HEK293 (cell line): ENCODE data around the gene C12orf54.
"Not testable (repeated sequence)": the region's sequence is repeated elsewhere in the genome, so short reads cannot be mapped to it uniquely, and the experiment has no call there.

Experiments used
- CTCF ChIA-PET: fragments of 350-600 bp; formaldehyde crosslinking; extraction: SDS; loops from one replicate; lab custom pipeline; 2021; ENCODE audit warnings: antibody characterized with exemption; lab: Yijun Ruan, JAX
- POLR2A ChIA-PET: fragments of 300-600 bp; formaldehyde crosslinking; extraction: SDS; loops from one replicate; lab custom pipeline; 2020; ENCODE audit warnings: antibody characterized with exemption, inconsistent platforms; lab: Yijun Ruan, JAX
- H3K27ac ChIP-seq: fragments of 200-500 bp; sonication (Bioruptor generic); 2 replicates; pipeline ENCODE4 v1.5.1; 2014; ENCODE audit warnings: low read depth, low read length, control low read depth, inconsistent platforms; ENCODE audit errors: extremely low read depth
- H3K36me3 ChIP-seq, 2 experiments: fragments of 200-500 bp in 1 of 2; sonication (Bioruptor generic) in 1 of 2; 1 replicate in 1 of 2; 2 replicates in 1 of 2; pipeline ENCODE4 v1.5.1; 2014 to 2017; ENCODE audit warnings: inconsistent platforms in 2 of 2, low read length in 2 of 2; ENCODE audit not compliant: control insufficient read depth in 2 of 2, insufficient read depth in 1 of 2
- H3K4me1 ChIP-seq: fragments of 200-500 bp; sonication (Bioruptor generic); 2 replicates; pipeline ENCODE4 v1.5.1; 2014; ENCODE audit warnings: mild to moderate bottlenecking, low read length, inconsistent platforms; ENCODE audit not compliant: control insufficient read depth, insufficient read depth
- H3K4me3 ChIP-seq: 2 replicates; pipeline ENCODE4 v1.5.1; 2011; ENCODE audit warnings: low read depth, mild to moderate bottlenecking, control low read depth, low read length, moderate library complexity
- H3K9me3 ChIP-seq: fragments of 200-500 bp; sonication (Bioruptor generic); 2 replicates; pipeline ENCODE4 v1.5.1; 2014; ENCODE audit warnings: low read depth, low read length, inconsistent platforms; ENCODE audit not compliant: control insufficient read depth, insufficient read depth
- GLI4 ChIP-seq: fragments of 450-650 bp; formaldehyde crosslinking; IDR thresholded peaks from 2 replicates; pipeline ENCODE4 v1.5.1; 2016; ENCODE audit warnings: missing biosample characterization, missing genetic modification characterization
- GLIS1 ChIP-seq: fragments of 450-650 bp; formaldehyde crosslinking; IDR thresholded peaks from 2 replicates; pipeline ENCODE4 v1.5.1; 2016; ENCODE audit warnings: missing biosample characterization, missing genetic modification characterization
- ZBTB7A ChIP-seq: fragments of 450-650 bp; formaldehyde crosslinking; IDR thresholded peaks from 2 replicates; pipeline ENCODE4 v1.5.1; 2016; ENCODE audit warnings: low read depth, missing biosample characterization, missing genetic modification characterization
- ZNF112 ChIP-seq: fragments of 450-650 bp; formaldehyde crosslinking; IDR thresholded peaks from 2 replicates; pipeline ENCODE4 v1.5.0; 2017; ENCODE audit warnings: missing biosample characterization, missing genetic modification characterization
- ZNF2 ChIP-seq: fragments of 450-650 bp; formaldehyde crosslinking; IDR thresholded peaks from 2 replicates; pipeline ENCODE4 v1.5.1; 2016; ENCODE audit warnings: missing biosample characterization, missing genetic modification characterization
- ZNF24 ChIP-seq: fragments of 450-650 bp; formaldehyde crosslinking; IDR thresholded peaks from 2 replicates; pipeline ENCODE4 v1.5.1; 2016; ENCODE audit warnings: missing biosample characterization, missing genetic modification characterization
- ZNF292 ChIP-seq: fragments of 450-650 bp; formaldehyde crosslinking; IDR thresholded peaks from 2 replicates; pipeline ENCODE4 v1.5.1; 2016; ENCODE audit warnings: low read depth, missing biosample characterization, missing genetic modification characterization, borderline replicate concordance
- ZNF521 ChIP-seq: fragments of 450-650 bp; formaldehyde crosslinking; IDR thresholded peaks from 2 replicates; pipeline ENCODE4 v1.5.1; 2017; ENCODE audit warnings: missing biosample characterization, mild to moderate bottlenecking, missing genetic modification characterization
- ZNF585B ChIP-seq: fragments of 450-650 bp; formaldehyde crosslinking; IDR thresholded peaks from 2 replicates; pipeline ENCODE4 v1.5.1; 2016; ENCODE audit warnings: missing biosample characterization, missing genetic modification characterization
- ZNF610 ChIP-seq: fragments of 450-650 bp; formaldehyde crosslinking; IDR thresholded peaks from 2 replicates; pipeline ENCODE4 v1.5.1; 2016; ENCODE audit warnings: missing biosample characterization, missing genetic modification characterization, borderline replicate concordance
- ZNF621 ChIP-seq: fragments of 450-650 bp; formaldehyde crosslinking; IDR thresholded peaks from 2 replicates; pipeline ENCODE4 v1.5.1; 2017; ENCODE audit warnings: missing biosample characterization, missing genetic modification characterization
- ZNF76 ChIP-seq: fragments of 450-650 bp; formaldehyde crosslinking; IDR thresholded peaks from 2 replicates; pipeline ENCODE4; 2016; ENCODE audit warnings: low read depth, missing biosample characterization, missing genetic modification characterization, borderline replicate concordance
- ZNF830 ChIP-seq: fragments of 450-650 bp; IDR thresholded peaks from 2 replicates; pipeline ENCODE4 v1.5.0; 2018; ENCODE audit warnings: missing biosample characterization, missing genetic modification characterization, low read depth, mild to moderate bottlenecking, moderate library complexity
- ZSCAN23 ChIP-seq: fragments of 450-650 bp; formaldehyde crosslinking; IDR thresholded peaks from 2 replicates; pipeline ENCODE4 v1.5.1; 2016; ENCODE audit warnings: missing biosample characterization, missing genetic modification characterization
- TF ChIP-seq, protein P1 (sequence below): fragments of 450-650 bp; formaldehyde crosslinking; conservative IDR thresholded peaks from 2 replicates; pipeline ENCODE4 v1.5.1; 2016; ENCODE audit warnings: low read depth, missing biosample characterization, missing genetic modification characterization
- TF ChIP-seq, protein P2 (sequence below): fragments of 450-650 bp; IDR thresholded peaks from 2 replicates; pipeline ENCODE4 v1.5.1; 2018; ENCODE audit warnings: missing biosample characterization, missing genetic modification characterization
- TF ChIP-seq, protein P3 (sequence below): fragments of 450-650 bp; formaldehyde crosslinking; IDR thresholded peaks from 2 replicates; pipeline ENCODE4 v1.5.1; 2017; ENCODE audit warnings: missing biosample characterization, missing genetic modification characterization
- TF ChIP-seq, protein P4 (sequence below): fragments of 450-650 bp; formaldehyde crosslinking; IDR thresholded peaks from 2 replicates; pipeline ENCODE4 v1.5.1; 2016; ENCODE audit warnings: missing biosample characterization, missing genetic modification characterization, borderline replicate concordance

Gene C12orf54

DNA sequence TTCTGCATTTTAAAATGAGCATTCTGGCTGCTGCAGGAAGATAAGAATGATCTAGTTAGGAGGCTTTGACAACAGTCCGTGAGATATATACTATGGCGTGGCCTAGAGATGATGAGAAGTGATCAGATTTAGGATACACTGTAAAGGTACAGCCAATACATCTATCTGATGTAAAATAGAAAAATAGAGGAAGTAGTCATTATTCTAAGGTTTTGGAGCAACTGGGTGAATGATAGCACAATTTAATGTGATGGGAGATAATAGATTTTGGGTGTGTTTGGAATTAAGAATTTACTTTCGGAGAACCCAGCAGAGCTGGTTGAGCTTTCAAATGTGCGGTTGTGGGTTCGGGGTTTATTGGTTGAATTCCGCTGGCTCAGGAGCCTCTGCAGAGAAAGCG, 10.0 kb upstream of the C12orf54 start, which contains the start of gene ANP32D (continued):
- TF ChIP-seq, protein P1, sequence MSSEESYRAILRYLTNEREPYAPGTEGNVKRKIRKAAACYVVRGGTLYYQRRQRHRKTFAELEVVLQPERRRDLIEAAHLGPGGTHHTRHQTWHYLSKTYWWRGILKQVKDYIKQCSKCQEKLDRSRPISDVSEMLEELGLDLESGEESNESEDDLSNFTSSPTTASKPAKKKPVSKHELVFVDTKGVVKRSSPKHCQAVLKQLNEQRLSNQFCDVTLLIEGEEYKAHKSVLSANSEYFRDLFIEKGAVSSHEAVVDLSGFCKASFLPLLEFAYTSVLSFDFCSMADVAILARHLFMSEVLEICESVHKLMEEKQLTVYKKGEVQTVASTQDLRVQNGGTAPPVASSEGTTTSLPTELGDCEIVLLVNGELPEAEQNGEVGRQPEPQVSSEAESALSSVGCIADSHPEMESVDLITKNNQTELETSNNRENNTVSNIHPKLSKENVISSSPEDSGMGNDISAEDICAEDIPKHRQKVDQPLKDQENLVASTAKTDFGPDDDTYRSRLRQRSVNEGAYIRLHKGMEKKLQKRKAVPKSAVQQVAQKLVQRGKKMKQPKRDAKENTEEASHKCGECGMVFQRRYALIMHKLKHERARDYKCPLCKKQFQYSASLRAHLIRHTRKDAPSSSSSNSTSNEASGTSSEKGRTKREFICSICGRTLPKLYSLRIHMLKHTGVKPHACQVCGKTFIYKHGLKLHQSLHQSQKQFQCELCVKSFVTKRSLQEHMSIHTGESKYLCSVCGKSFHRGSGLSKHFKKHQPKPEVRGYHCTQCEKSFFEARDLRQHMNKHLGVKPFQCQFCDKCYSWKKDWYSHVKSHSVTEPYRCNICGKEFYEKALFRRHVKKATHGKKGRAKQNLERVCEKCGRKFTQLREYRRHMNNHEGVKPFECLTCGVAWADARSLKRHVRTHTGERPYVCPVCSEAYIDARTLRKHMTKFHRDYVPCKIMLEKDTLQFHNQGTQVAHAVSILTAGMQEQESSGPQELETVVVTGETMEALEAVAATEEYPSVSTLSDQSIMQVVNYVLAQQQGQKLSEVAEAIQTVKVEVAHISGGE (tag by site-specific recombination): no peak
- TF ChIP-seq GLI4 (tag by site-specific recombination): no peak

DNA sequence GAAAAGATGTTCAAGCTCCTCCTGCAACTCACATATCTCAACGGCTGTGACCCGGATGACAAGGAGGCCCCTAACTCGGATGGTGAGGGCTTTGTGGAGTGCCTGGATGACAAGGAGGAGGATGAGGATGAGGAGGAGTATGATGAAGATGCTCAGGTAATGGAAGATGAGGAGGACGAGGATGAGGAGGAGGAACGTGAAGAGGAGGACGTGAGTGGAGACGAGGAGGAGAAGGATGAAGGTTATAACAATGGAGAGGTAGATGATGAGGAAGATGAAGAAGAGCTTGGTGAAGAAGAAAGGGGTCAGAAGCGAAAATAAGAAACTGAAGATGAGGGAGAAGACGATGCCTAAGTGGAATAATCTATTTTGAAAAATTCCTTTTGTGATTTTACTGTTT, 9.2 kb upstream of the C12orf54 start:
- POLR2A ChIA-PET: no interaction called here
- CTCF ChIA-PET: no interaction called here
- H3K9me3 ChIP-seq: no peaks in the 10 kb centered on the region
- no peak overlapping the region for H3K27ac ChIP-seq
- TF ChIP-seq, protein P2, sequence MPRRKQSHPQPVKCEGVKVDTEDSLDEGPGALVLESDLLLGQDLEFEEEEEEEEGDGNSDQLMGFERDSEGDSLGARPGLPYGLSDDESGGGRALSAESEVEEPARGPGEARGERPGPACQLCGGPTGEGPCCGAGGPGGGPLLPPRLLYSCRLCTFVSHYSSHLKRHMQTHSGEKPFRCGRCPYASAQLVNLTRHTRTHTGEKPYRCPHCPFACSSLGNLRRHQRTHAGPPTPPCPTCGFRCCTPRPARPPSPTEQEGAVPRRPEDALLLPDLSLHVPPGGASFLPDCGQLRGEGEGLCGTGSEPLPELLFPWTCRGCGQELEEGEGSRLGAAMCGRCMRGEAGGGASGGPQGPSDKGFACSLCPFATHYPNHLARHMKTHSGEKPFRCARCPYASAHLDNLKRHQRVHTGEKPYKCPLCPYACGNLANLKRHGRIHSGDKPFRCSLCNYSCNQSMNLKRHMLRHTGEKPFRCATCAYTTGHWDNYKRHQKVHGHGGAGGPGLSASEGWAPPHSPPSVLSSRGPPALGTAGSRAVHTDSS (tag by site-specific recombination): peak; percentile 90
- TF ChIP-seq GLIS1 (tag by site-specific recombination) (no peak), ZNF76 (no peak)
- no peak overlapping the region for H3K4me3 ChIP-seq
- H3K4me1 ChIP-seq: no peaks in the 10 kb centered on the region
- H3K36me3 ChIP-seq: no peaks in the 10 kb centered on the region

DNA sequence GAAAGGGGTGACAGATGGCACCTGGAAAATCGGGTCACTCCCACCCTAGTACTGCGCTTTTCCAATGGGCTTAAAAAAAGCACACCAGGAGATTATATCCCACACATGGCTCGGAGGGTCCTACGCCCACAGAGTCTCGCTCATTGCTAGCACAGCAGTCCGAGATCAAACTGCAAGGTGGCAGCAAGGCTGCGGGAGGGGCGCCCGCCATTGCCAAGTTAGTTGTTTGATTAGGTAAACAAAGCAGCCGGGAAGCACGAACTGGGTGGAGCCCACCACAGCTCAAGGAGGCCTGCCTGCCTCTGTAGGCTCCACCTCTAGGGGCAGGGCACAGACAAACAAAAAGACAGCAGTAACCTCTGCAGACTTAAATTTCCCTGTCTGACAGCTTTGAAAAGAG, 7.8 kb upstream of the C12orf54 start:
- H3K27ac ChIP-seq, H3K9me3 ChIP-seq, H3K36me3 ChIP-seq, POLR2A ChIA-PET, CTCF ChIA-PET, H3K4me1 ChIP-seq, H3K4me3 ChIP-seq: not testable (repeated sequence)

DNA sequence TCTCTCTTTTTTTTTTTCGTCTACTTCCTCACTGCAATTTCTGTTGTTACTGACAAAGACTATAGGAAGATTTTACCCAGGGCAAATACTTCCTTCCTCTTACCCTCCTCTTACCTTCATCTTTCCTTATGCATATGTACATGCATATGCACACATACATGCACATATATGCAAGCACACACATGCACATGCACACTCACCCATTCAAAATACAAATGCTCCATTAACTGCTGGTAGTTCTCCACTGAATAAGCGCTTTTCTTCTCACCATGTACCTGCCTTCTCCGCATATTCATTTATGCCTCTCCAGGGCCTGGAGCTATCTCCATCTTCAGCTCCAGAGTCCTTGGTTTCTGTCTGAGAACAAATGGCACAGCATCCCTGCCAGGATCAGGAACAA, 632 bp downstream of the C12orf54 start:
- no peak overlapping the region for H3K27ac ChIP-seq

More for the DNA sequence above, 632 bp downstream of the C12orf54 start:
- H3K36me3 ChIP-seq: no peaks in the 10 kb centered on the region
- no peaks in the 10 kb centered on the region for H3K4me1 ChIP-seq
- TF ChIP-seq ZBTB7A (tag by site-specific recombination) (no peak), ZNF2 (tag by site-specific recombination) (no peak), ZNF521 (no peak), ZNF585B (tag by site-specific recombination) (no peak), ZNF292 (tag by site-specific recombination) (no peak), ZNF830 (no peak), ZNF610 (tag by site-specific recombination) (no peak), ZNF112 (tag by site-specific recombination) (no peak), ZNF24 (tag by site-specific recombination) (no peak), ZNF621 (no peak), ZSCAN23 (tag by site-specific recombination) (no peak)
- TF ChIP-seq, protein P3, sequence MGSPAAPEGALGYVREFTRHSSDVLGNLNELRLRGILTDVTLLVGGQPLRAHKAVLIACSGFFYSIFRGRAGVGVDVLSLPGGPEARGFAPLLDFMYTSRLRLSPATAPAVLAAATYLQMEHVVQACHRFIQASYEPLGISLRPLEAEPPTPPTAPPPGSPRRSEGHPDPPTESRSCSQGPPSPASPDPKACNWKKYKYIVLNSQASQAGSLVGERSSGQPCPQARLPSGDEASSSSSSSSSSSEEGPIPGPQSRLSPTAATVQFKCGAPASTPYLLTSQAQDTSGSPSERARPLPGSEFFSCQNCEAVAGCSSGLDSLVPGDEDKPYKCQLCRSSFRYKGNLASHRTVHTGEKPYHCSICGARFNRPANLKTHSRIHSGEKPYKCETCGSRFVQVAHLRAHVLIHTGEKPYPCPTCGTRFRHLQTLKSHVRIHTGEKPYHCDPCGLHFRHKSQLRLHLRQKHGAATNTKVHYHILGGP (tag by site-specific recombination): no peak
- TF ChIP-seq, protein P4, sequence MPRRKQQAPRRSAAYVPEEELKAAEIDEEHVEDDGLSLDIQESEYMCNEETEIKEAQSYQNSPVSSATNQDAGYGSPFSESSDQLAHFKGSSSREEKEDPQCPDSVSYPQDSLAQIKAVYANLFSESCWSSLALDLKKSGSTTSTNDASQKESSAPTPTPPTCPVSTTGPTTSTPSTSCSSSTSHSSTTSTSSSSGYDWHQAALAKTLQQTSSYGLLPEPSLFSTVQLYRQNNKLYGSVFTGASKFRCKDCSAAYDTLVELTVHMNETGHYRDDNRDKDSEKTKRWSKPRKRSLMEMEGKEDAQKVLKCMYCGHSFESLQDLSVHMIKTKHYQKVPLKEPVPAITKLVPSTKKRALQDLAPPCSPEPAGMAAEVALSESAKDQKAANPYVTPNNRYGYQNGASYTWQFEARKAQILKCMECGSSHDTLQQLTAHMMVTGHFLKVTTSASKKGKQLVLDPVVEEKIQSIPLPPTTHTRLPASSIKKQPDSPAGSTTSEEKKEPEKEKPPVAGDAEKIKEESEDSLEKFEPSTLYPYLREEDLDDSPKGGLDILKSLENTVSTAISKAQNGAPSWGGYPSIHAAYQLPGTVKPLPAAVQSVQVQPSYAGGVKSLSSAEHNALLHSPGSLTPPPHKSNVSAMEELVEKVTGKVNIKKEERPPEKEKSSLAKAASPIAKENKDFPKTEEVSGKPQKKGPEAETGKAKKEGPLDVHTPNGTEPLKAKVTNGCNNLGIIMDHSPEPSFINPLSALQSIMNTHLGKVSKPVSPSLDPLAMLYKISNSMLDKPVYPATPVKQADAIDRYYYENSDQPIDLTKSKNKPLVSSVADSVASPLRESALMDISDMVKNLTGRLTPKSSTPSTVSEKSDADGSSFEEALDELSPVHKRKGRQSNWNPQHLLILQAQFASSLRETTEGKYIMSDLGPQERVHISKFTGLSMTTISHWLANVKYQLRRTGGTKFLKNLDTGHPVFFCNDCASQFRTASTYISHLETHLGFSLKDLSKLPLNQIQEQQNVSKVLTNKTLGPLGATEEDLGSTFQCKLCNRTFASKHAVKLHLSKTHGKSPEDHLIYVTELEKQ (tag by site-specific recombination): no peak
- H3K9me3 ChIP-seq: no peaks in the 10 kb centered on the region
- ChIA-PET POLR2A (no interaction called here), CTCF (interaction anchor here (0.7 to 1.5 kb wide), 2 partner anchors 136 to 167 kb away, joined by 3 to 5 read pairs; no protein-coding TSS in a partner anchor)
- H3K4me3 ChIP-seq: no peak overlapping the region
